GM18505 (cell line): ENCODE measurements around the gene KIF26B.

Source experiments
- ATAC-seq: cut with Tn5 transposase; IDR thresholded peaks from one replicate; pipeline ENCODE4 v1.9.1; 2021; ENCODE audit not compliant: unreplicated experiment
- POLR2A ChIP-seq: IDR thresholded peaks from 4 replicates; pipeline ENCODE4 v1.6.1; 2011; ENCODE audit warnings: borderline replicate concordance; ENCODE audit not compliant: insufficient read depth, insufficient read length; ENCODE audit errors: extremely low read depth

The KIF26B gene

GRCh38 chr1:245226203-245226499, 71.4 kb downstream of the KIF26B start:
- ATAC-seq, result no peak
- no peak for TF ChIP-seq POLR2A

- no peak for ATAC-seq
- TF ChIP-seq POLR2A, result no peak
These were observed 74.3 kb downstream of the KIF26B start for GRCh38 chr1:245229051-245229450.

GRCh38 chr1:245232931-245233330, 78.1 kb downstream of the KIF26B start:
- no peak for TF ChIP-seq POLR2A
- no peak for ATAC-seq

GRCh38 chr1:245234217-245235081, 79.7 kb downstream of the KIF26B start:
- TF ChIP-seq POLR2A, result no peak
- no peak for ATAC-seq

GRCh38 chr1:245235156-245235555, 80.4 kb downstream of the KIF26B start:
- TF ChIP-seq POLR2A, result no peak
- no peak for ATAC-seq

GRCh38 chr1:245240648-245241165, 85.9 kb downstream of the KIF26B start:
- ATAC-seq, result no peak
- no peak for TF ChIP-seq POLR2A

GRCh38 chr1:245241526-245242130, 86.8 kb downstream of the KIF26B start:
- TF ChIP-seq POLR2A, result no peak
- ATAC-seq, result no peak

- no peak for TF ChIP-seq POLR2A
- no peak for ATAC-seq
These were observed 88.2 kb downstream of the KIF26B start for GRCh38 chr1:245242989-245243388.

GRCh38 chr1:245245021-245245667, 90.4 kb downstream of the KIF26B start:
- no peak for ATAC-seq
- no peak for TF ChIP-seq POLR2A

- ATAC-seq, result no peak
- no peak for TF ChIP-seq POLR2A
These were observed 91.6 kb downstream of the KIF26B start for GRCh38 chr1:245246433-245246832.

GRCh38 chr1:245247356-245247755, 92.6 kb downstream of the KIF26B start:
- no peak for TF ChIP-seq POLR2A
- ATAC-seq, result no peak

- TF ChIP-seq POLR2A, result no peak
- no peak for ATAC-seq
These were observed 93.0 kb downstream of the KIF26B start for GRCh38 chr1:245247801-245248200.

GRCh38 chr1:245248231-245248731, 93.5 kb downstream of the KIF26B start:
- ATAC-seq, result no peak
- no peak for TF ChIP-seq POLR2A
